ENCODE measurements around the gene LSM11.

GRCh38 chr5:157779221-157779620, 35.7 kb downstream of the LSM11 start:
- TF ChIP-seq REST (IDR thresholded peaks at IDR 0.05; ENCODE audit: insufficient read depth in 1 of 2, low read depth in 2 of 2, low read length in 2 of 2) (no peak), SIN3A (IDR thresholded peaks at IDR 0.05; ENCODE audit: borderline replicate concordance, insufficient read depth, low read length) (no peak), TAF1 (IDR thresholded peaks at IDR 0.05; ENCODE audit: borderline replicate concordance, insufficient read depth, low read length) (no peak)

Measured in PFSK-1 (cell line).